ENCODE results near the gene PER2. TPM values are rescaled to one million over a fixed set of nuclear protein-coding genes. Genes with fewer than 3 reads are reported as not detected.

PER2 gene
- total RNA-seq, 1 experiment from 2014 or later = 6.6 TPM

DNA sequence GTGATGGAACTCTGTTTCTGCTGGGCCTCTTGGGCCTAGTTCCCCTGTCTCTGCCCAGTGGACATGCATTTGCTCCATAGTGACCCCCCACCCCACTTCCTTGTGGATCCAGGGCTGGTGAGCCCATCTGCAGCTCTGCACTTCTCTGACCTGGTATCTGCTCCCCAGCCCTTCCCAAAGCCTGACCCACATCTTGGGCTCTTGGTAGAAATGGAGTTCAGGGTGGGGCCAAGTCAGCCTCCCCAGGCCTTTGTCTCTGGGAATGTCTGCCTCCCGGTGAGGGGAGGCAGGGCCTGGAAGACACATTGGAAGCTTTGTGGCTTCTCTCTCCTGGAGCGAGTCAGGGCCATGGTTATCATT is 25.6 kb upstream of the PER2 start:
- DNase-seq (ENCODE audit: low spot score) = no peak
- no peak overlapping the region for H3K4me3 Mint-ChIP-seq
- no peak overlapping the region for H3K27ac Mint-ChIP-seq
- H3K4me1 Mint-ChIP-seq = no peaks in the 10 kb centered on the region
- CTCF ChIA-PET = interaction anchor here (1.8 kb wide), 1 partner anchor 51 kb away, joined by 6 read pairs; no protein-coding TSS in a partner anchor
- peaks cover 7% of the 10 kb centered on the region for H3K27me3 Mint-ChIP-seq (ENCODE audit: low read depth)
- POLR2A ChIA-PET = no interaction called here
- TF ChIP-seq ZNF512 (CRISPR knock-in tag; IDR thresholded peaks at IDR 0.05; ENCODE audit: borderline replicate concordance) (no peak), ZMAT4 (CRISPR knock-in tag; IDR thresholded peaks at IDR 0.05) (no peak), FOXJ3 (CRISPR knock-in tag; IDR thresholded peaks at IDR 0.05; ENCODE audit: borderline replicate concordance) (no peak)
- ATAC-seq = no peak
- no peaks in the 10 kb centered on the region for H3K36me3 Mint-ChIP-seq
- no peaks in the 10 kb centered on the region for H3K9me3 Mint-ChIP-seq

DNA sequence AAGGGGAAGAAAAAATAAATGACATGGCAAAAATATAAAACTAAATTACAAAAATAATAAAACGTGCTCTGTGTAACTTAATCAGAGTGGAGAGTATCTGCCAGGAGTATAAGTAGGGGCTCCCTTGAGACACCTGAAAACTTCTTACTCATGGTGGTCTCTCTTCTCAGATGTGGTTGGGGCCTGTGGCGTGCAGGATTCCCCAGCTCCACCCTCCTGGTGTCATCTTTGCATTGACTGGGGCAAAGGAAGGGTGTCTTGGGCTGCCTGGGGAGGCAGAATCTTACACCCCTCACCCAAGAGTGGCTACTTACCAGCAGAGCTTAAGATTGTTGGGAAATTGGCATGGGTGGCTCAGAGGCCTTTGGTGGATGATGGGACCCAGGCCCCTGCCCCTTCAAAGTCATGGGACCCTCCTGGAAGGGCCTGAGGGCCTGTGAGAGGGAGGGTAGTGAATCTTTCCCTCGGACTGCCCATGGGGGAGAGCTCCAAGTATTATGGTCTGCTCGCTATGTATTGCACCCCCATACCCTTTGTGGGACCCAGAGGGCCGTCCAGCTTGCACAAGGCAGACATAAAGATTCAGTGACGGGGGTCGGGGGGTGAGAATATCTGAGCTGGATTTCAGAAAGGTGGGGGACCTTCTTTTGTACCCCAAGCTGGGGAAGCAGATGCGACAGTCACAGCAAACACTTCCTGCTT is 25.0 kb upstream of the PER2 start:
- POLR2A ChIA-PET = no interaction called here
- H3K4me1 Mint-ChIP-seq = no peaks in the 10 kb centered on the region
- no peak overlapping the region for H3K4me3 Mint-ChIP-seq
- ATAC-seq = no peak
- DNase-seq (ENCODE audit: low spot score) = no peak
- H3K27me3 Mint-ChIP-seq (ENCODE audit: low read depth) = peaks cover 4% of the 10 kb centered on the region
- H3K27ac Mint-ChIP-seq = no peak overlapping the region
- H3K36me3 Mint-ChIP-seq = no peaks in the 10 kb centered on the region
- no peaks in the 10 kb centered on the region for H3K9me3 Mint-ChIP-seq
- CTCF ChIA-PET = interaction anchor here (1.8 kb wide), 1 partner anchor 50 kb away, joined by 6 read pairs; no protein-coding TSS in a partner anchor
- TF ChIP-seq, protein P1, sequence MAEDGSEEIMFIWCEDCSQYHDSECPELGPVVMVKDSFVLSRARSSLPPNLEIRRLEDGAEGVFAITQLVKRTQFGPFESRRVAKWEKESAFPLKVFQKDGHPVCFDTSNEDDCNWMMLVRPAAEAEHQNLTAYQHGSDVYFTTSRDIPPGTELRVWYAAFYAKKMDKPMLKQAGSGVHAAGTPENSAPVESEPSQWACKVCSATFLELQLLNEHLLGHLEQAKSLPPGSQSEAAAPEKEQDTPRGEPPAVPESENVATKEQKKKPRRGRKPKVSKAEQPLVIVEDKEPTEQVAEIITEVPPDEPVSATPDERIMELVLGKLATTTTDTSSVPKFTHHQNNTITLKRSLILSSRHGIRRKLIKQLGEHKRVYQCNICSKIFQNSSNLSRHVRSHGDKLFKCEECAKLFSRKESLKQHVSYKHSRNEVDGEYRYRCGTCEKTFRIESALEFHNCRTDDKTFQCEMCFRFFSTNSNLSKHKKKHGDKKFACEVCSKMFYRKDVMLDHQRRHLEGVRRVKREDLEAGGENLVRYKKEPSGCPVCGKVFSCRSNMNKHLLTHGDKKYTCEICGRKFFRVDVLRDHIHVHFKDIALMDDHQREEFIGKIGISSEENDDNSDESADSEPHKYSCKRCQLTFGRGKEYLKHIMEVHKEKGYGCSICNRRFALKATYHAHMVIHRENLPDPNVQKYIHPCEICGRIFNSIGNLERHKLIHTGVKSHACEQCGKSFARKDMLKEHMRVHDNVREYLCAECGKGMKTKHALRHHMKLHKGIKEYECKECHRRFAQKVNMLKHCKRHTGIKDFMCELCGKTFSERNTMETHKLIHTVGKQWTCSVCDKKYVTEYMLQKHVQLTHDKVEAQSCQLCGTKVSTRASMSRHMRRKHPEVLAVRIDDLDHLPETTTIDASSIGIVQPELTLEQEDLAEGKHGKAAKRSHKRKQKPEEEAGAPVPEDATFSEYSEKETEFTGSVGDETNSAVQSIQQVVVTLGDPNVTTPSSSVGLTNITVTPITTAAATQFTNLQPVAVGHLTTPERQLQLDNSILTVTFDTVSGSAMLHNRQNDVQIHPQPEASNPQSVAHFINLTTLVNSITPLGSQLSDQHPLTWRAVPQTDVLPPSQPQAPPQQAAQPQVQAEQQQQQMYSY (CRISPR knock-in tag; IDR thresholded peaks at IDR 0.05) = no peak
- TF ChIP-seq NR2C2 (CRISPR knock-in tag; IDR thresholded peaks at IDR 0.05) = no peak
- no peak for TF ChIP-seq SMAD4 (CRISPR knock-in tag; IDR thresholded peaks at IDR 0.05)
- no peak for TF ChIP-seq ZNF532 (CRISPR knock-in tag; IDR thresholded peaks at IDR 0.05; ENCODE audit: borderline replicate concordance)
- TF ChIP-seq, protein P2, sequence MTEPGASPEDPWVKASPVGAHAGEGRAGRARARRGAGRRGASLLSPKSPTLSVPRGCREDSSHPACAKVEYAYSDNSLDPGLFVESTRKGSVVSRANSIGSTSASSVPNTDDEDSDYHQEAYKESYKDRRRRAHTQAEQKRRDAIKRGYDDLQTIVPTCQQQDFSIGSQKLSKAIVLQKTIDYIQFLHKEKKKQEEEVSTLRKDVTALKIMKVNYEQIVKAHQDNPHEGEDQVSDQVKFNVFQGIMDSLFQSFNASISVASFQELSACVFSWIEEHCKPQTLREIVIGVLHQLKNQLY (CRISPR knock-in tag; IDR thresholded peaks at IDR 0.05) = no peak
- TF ChIP-seq, protein P3, sequence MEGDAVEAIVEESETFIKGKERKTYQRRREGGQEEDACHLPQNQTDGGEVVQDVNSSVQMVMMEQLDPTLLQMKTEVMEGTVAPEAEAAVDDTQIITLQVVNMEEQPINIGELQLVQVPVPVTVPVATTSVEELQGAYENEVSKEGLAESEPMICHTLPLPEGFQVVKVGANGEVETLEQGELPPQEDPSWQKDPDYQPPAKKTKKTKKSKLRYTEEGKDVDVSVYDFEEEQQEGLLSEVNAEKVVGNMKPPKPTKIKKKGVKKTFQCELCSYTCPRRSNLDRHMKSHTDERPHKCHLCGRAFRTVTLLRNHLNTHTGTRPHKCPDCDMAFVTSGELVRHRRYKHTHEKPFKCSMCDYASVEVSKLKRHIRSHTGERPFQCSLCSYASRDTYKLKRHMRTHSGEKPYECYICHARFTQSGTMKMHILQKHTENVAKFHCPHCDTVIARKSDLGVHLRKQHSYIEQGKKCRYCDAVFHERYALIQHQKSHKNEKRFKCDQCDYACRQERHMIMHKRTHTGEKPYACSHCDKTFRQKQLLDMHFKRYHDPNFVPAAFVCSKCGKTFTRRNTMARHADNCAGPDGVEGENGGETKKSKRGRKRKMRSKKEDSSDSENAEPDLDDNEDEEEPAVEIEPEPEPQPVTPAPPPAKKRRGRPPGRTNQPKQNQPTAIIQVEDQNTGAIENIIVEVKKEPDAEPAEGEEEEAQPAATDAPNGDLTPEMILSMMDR (IDR thresholded peaks at IDR 0.05) = no peak
- TF ChIP-seq IRF2 (CRISPR knock-in tag; IDR thresholded peaks at IDR 0.05; ENCODE audit: borderline replicate concordance, low read depth) = no peak
- TF ChIP-seq, protein P4, sequence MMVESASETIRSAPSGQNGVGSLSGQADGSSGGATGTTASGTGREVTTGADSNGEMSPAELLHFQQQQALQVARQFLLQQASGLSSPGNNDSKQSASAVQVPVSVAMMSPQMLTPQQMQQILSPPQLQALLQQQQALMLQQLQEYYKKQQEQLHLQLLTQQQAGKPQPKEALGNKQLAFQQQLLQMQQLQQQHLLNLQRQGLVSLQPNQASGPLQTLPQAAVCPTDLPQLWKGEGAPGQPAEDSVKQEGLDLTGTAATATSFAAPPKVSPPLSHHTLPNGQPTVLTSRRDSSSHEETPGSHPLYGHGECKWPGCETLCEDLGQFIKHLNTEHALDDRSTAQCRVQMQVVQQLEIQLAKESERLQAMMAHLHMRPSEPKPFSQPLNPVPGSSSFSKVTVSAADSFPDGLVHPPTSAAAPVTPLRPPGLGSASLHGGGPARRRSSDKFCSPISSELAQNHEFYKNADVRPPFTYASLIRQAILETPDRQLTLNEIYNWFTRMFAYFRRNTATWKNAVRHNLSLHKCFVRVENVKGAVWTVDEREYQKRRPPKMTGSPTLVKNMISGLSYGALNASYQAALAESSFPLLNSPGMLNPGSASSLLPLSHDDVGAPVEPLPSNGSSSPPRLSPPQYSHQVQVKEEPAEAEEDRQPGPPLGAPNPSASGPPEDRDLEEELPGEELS (CRISPR knock-in tag; IDR thresholded peaks at IDR 0.05) = no peak
- no peak for TF ChIP-seq AR (CRISPR knock-in tag; IDR thresholded peaks at IDR 0.05)
- no peak for TF ChIP-seq ATF6 (CRISPR knock-in tag; IDR thresholded peaks at IDR 0.05)
